GM21381 (cell line): ENCODE data around the gene TRIM22.

ENCODE experiments used
- ATAC-seq: cut with Tn5 transposase; IDR thresholded peaks from one replicate; pipeline ENCODE4 v1.9.1; 2021; ENCODE audit warnings: mild to moderate bottlenecking, moderate library complexity; ENCODE audit not compliant: unreplicated experiment

The TRIM22 gene

GRCh38 chr11:5737670-5738392 lies 48.2 kb downstream of the TRIM22 start:
- ATAC-seq, result no peak

- no peak for ATAC-seq
These were observed 48.8 kb downstream of the TRIM22 start for GRCh38 chr11:5738431-5738830.

GRCh38 chr11:5746614-5747013 lies 57.0 kb downstream of the TRIM22 start:
- no peak for ATAC-seq

GRCh38 chr11:5749836-5750235 lies 60.2 kb downstream of the TRIM22 start:
- no peak for ATAC-seq

GRCh38 chr11:5753943-5754342 lies 64.4 kb downstream of the TRIM22 start, which contains the start of gene OR52N4:
Gene OR52N4, plus strand, starts transcription at chr11:5754243. Its CDS starts 498 bp downstream, at chr11:5754741.
- ATAC-seq, result no peak
